Breast epithelium (tissue), 3 donors: ENCODE measurements around the gene HAPLN3.

Experiments
- POLR2A ChIP-seq: fragments of 450-650 bp; IDR thresholded peaks from one replicate; pipeline ENCODE4 v1.6.1; 2016; ENCODE audit warnings: antibody characterized with exemption, mild to moderate bottlenecking, moderate library complexity
- POLR2AphosphoS5 ChIP-seq, 3 donors: sonication (generic); formaldehyde crosslinking; IDR thresholded peaks; one replicate each; pipeline ENCODE4 v1.6.1; 2017; ENCODE audit warnings: antibody characterized with exemption in 3 of 3

DNA sequence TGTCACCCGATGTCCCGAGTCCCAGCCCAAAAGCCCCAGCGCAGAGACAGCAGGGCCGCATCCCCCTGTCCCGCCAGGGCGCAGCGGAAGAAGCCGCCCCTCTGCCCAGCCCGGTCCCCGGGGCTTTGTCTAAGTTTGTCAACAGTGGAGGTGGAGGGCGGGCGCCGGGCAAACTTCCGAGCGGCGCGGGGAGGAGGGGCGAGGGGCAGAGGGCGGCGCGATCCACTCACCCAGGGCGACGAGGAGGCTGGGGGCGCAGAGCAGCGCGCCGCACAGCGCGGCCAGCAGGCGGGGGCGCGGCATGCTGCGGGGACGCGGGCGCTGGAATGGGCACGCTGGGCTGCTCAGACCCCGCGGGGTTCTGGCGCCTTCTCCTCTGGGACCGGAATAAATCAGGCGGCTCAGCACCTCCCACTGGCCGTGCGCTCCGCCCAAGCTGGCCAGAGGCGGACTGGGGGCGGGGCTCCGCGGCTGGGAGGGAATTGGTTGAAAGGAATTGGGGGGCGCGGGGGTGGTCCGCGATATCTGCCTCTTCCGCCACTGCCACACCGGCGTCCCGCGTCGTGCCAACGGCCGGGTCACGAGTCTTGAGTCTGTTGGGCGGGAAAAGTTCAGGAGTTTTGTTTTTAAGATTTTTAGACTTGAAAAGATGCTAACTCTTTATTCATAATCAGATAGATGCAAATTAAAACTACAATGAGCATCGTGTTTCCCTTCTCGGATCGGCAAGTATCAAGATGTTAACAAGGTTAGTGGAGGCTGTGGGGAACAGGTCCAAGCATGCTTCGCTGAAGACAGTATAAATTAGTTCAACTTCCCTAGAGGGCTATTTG is 17.9 kb upstream of the HAPLN3 start, which contains the start of gene MFGE8:
- TF ChIP-seq POLR2A (no peak), POLR2AphosphoS5 (IDR thresholded peaks at IDR 0.05) (peak; percentile 27 to 70 (median 46))
